Mesodermal cell (in vitro differentiated cells): ENCODE results near the gene VAC14. TPM values are rescaled to one million over a fixed set of nuclear protein-coding genes. Genes with fewer than 3 reads are reported as not detected.
"Not testable (repeated sequence)": the region's sequence is repeated elsewhere in the genome, so short reads cannot be mapped to it uniquely, and the experiment has no call there.

Experiments used
- H3K27ac ChIP-seq: 2 replicates; pipeline ENCODE4 v1.7.0; 2013; ENCODE audit warnings: mild to moderate bottlenecking, low read depth, low read length, moderate library complexity; ENCODE audit not compliant: severe bottlenecking
- H3K36me3 ChIP-seq: 2 replicates; pipeline ENCODE4 v1.7.1; 2013; ENCODE audit warnings: mild to moderate bottlenecking, low read length, moderate library complexity; ENCODE audit not compliant: control insufficient read depth, insufficient read depth
- H3K4me1 ChIP-seq: one replicate; pipeline ENCODE4 v1.7.1; 2013; ENCODE audit warnings: mild to moderate bottlenecking, low read length; ENCODE audit not compliant: insufficient read depth, control insufficient read depth, poor library complexity, severe bottlenecking
- H3K4me3 ChIP-seq: 2 replicates; pipeline ENCODE4 v1.7.0; 2013; ENCODE audit warnings: low read length, control low read depth, mild to moderate bottlenecking; ENCODE audit not compliant: insufficient read depth, poor library complexity, severe bottlenecking; ENCODE audit errors: extremely low read depth
- H3K9me3 ChIP-seq: 2 replicates; pipeline ENCODE4 v1.7.1; 2013; ENCODE audit warnings: mild to moderate bottlenecking, low read length, moderate library complexity; ENCODE audit not compliant: control insufficient read depth
- WGBS, 2 experiments: methylation state at CpG; one replicate each; pipeline ENCODE4 v1.1.5; 2013; ENCODE audit warnings: missing lambda C conversion rate in 2 of 2; ENCODE audit not compliant: insufficient coverage in 2 of 2; 5-methylcytosine and 5-hydroxymethylcytosine counted together
- polyA plus RNA-seq, 2 experiments: library from polyadenylated mRNA; stranded (reverse); fragments of 50-300 nt; gene quantifications; one replicate each; pipeline ENCODE4 v1.2.3, GENCODE V29; 2013

VAC14 gene
- 36.4 TPM for polyA plus RNA-seq (2013, experiment 1 of 2)
- polyA plus RNA-seq (2013, experiment 2 of 2): 33.8 TPM

DNA sequence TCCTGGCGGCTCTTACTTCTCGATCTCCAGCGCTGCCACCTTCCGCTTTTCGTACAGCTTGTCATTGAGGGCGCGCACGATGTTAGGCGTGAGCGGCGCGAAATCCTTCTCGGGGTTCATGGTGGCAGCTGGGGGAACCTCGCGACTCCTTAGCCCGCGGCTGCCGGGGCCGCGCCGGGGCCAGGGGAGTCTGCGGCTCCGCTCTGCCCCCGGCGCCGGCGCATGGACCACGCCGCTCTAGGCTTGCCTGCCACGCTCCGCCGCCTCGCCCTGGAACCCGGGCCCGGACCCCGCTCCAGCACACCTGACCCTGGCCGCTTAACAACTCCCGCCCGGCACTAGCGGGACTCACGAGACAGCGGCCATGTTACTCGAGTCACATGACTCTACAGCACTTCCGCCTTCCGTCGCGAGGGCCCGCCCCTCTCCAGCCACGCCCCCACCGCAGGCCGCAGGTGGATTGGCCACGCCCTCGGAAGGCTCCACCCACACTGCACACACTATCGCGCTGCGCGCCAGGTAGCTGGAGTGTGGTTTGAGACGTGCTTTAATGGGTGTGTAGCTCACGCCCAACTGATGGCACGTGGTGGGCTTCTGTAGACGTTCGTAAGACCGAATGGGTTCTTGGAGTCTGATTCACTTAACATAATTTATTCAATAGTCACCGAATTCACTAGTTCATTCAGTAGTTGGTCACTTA is at the start of gene VAC14:
Gene VAC14 (minus strand): TSS at position 378 of the 700 bp plus-strand sequence. CDS start 258 bp downstream, at position 120.
- peaks cover 20% of the 10 kb centered on the region for H3K36me3 ChIP-seq
- H3K27ac ChIP-seq: peak within 1 kb of the TSS; percentile 6
- H3K9me3 ChIP-seq: peaks cover 5% of the 10 kb centered on the region
- 1 to 2% methylated on average over 49 to 51 of the region's 64 CpGs for WGBS, 2 experiments
- peak within 1 kb of the TSS; percentile 85 for H3K4me3 ChIP-seq
- peaks cover 6% of the 10 kb centered on the region for H3K4me1 ChIP-seq

DNA sequence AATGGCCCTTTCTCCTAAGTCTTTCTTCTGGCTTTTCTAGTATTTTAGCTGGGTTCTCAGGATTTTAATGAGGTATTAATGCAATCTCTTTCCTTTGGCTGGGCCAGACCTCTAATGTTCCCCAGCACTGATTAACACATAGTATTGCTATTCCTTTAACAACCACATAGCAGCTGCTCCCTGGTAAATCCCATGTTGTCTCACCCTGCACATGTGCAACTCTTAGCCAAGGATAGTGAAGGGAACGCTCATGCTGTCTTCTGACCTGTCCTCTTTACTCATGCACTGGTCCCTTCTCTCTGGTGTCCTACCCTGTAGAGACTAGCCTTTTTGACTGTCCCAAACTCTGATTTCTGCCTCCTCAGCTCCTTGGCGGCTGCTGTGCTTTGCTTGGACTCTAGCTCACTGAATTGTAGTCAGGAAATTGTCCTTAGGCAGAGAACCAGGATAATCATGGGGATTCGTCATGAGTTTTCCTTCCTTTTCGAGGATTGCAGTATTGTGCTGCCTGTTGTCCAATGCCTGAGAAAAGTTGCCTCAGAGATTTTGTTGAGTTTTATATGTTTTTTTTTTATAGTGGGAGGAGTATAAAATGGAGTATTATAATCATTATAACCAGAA is 22.6 kb upstream of the VAC14 start:
- not testable (repeated sequence) for H3K4me3 ChIP-seq, H3K27ac ChIP-seq, H3K4me1 ChIP-seq, H3K36me3 ChIP-seq, H3K9me3 ChIP-seq
- WGBS, 2 experiments: no CpG with 5 or more reads among the region's 4 CpGs

DNA sequence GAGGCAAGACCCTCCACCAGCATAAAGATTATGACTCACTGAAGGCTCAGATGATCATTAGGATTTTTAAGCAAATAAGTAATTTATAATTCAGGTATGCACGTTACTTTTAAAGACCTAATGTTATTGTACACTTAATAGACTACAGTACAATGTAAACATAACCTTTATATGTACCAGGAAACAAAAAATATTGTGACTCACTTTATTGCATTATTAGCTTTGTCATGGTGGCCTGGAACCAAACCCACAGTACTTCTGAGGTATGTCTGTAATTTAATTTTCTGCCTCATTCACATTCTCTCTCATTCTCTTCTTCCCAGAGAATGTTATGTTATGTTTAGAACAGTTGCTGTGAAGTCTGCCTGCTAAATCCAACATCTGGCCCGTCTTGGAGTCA is 21.8 kb upstream of the VAC14 start:
- not testable (repeated sequence) for H3K4me3 ChIP-seq, H3K27ac ChIP-seq, H3K9me3 ChIP-seq, H3K4me1 ChIP-seq, H3K36me3 ChIP-seq
- no CpG with 5 or more reads among the region's 2 CpGs for WGBS, 2 experiments

DNA sequence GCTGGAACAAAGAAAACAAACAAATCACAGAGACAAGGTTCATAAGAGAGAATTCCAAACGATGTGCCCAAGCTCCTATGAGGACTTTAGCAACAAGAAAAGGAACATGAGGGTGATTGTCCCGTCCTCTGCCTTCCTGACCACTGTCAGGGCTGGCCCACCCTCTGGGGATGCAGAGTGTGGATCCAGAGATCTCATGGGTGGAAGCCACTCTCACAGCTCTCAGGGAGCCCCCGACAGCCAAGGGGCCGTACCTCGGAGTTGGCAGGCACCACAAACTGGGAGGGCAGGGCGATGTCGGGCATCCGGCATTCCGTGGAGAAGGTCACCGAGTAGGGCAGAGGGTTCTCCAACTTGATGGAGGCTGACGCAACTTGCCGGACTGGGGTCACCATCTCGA is 17.1 kb upstream of the VAC14 start:
- not testable (repeated sequence) for H3K36me3 ChIP-seq, H3K27ac ChIP-seq, H3K4me1 ChIP-seq, H3K9me3 ChIP-seq, H3K4me3 ChIP-seq
- WGBS, 2 experiments: 90% methylated on average over 2 of the region's 13 CpGs; no CpG with 5 or more reads in 1 of the 2 experiments

DNA sequence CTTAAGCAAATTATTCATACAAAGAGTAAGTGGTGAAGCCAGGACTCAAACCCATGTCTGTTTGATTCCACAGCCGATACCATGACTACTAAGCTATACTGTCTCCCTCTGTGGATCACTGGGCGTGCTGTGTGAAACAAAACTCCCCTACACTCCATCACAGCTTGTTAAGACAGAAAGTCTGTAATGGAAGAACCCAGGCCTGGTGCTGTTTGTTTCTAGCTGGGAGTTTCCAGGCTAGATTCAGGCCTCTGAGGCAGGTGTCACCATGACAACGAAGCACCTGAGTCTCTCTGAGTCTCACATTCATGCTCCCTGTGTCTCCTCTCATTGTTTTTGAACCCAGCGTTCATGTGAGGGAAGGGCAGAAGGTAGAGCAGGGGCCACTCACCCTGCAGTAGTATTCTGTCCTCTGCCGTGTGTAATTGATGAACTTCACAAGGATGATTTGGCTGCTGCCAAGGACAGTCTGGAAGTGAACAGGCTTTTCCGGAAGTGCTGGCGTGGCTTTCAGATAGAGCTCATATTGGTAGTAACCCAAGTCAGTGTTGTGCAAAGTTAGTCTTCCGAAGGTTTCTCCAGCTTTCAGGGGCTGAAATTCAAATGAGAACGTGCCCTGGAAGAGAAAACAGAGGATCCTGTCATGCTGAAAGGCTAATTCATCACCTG is 8.6 kb upstream of the VAC14 start:
- Histone ChIP-seq H3K27ac (no peak overlapping the region), H3K4me1 (no peaks in the 10 kb centered on the region), H3K36me3 (no peaks in the 10 kb centered on the region), H3K4me3 (no peak overlapping the region), H3K9me3 (no peaks in the 10 kb centered on the region)
- WGBS, 2 experiments: 67 to 68% methylated on average over 8 of the region's 9 CpGs

DNA sequence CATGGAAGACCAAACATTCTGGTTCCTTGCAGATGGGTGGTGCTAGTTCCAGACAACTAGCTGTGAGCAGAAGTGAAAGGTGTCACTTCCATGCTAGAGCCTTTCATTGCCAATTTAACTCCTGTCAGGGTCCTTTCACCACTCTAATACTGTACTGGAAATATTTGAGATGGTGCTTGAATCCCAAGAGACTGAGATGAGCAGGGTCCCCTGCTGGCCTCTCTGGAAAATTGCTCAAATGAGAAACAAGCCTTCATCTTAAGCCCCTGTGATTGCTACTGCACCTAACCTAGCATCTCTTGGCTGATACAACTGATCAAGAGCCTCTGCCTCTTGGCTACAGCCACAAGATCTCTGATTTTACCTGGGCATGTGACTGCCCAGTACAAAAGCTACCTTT is 7.4 kb upstream of the VAC14 start:
- H3K9me3 ChIP-seq: peaks cover 5% of the 10 kb centered on the region

DNA sequence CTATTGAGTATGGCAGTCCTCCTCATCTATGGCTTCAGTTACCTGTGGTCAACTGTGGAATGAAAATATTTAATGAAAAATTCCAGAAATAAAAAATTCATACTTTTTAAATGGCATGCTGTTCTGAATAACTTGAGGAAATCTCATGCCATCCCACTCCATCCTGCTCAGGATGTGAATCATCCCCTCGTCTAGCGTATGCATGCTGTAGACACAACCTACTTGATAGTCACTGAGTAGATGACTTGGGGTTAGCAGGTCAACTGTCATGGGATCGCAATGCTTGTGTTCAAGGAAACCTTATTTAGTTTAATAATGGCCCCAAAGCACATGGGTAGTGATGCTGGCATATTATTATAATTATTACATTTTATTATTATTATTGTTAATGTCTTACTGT is 4.8 kb upstream of the VAC14 start:
- H3K4me3 ChIP-seq: no peak overlapping the region

More for the DNA sequence above, 7.4 kb upstream of the VAC14 start:
- Histone ChIP-seq H3K27ac (no peak overlapping the region), H3K4me1 (no peaks in the 10 kb centered on the region), H3K36me3 (no peaks in the 10 kb centered on the region), H3K4me3 (no peak overlapping the region)

DNA sequence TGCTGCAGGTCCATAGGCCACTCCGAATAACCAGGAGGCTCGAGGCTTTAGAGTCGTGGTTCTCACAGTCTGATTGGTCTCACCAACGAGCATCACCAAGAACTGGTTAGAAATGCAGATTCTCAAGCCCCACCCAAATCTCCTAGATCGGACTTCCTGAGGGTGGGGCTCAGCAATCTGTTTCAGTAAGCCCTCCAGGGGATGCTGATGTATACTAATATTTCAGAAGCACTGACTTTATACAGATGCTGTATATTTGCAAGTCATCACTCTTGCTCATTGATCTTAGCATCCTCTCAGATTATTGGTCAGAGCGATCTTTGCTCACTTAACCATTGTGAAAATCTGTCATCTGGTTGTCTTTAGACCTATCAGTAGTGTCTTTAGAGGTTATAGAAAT is 4.4 kb upstream of the VAC14 start:
- no peak overlapping the region for H3K27ac ChIP-seq
- WGBS, 2 experiments: 58 to 89% methylated on average over 4 of the region's 6 CpGs

More for the DNA sequence above, 4.8 kb upstream of the VAC14 start:
- Histone ChIP-seq H3K27ac (no peak overlapping the region), H3K36me3 (no peaks in the 10 kb centered on the region), H3K4me1 (no peaks in the 10 kb centered on the region), H3K9me3 (peaks cover 5% of the 10 kb centered on the region)
- 88 to 94% methylated on average over 2 of the region's 3 CpGs for WGBS, 2 experiments

DNA sequence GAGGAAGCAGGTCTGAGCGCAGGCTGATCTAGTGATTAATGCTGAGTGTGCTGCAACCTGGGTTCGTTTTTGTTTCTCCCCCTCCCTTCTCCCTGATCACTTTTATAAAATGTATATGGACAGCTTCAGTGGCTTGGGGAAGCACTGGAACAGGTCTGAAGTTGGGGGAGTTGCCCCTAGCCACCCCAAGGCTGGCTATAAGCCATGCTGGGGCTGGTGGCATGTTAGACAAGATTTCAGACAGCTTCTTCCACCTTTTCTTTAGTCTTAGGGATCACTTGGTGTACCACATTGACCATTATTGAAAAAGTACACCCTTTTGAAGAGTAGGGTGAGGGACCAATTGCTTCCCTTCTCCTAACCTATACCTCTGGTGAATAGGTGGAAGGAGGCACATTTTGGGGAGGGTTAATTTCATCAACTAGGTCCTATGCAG is 3.8 kb upstream of the VAC14 start:
- WGBS, 2 experiments: no CpG with 5 or more reads among the region's 2 CpGs

More for the DNA sequence above, 4.4 kb upstream of the VAC14 start:
- no peak overlapping the region for H3K4me3 ChIP-seq
- no peaks in the 10 kb centered on the region for H3K36me3 ChIP-seq
- H3K4me1 ChIP-seq: no peaks in the 10 kb centered on the region
- peaks cover 5% of the 10 kb centered on the region for H3K9me3 ChIP-seq

DNA sequence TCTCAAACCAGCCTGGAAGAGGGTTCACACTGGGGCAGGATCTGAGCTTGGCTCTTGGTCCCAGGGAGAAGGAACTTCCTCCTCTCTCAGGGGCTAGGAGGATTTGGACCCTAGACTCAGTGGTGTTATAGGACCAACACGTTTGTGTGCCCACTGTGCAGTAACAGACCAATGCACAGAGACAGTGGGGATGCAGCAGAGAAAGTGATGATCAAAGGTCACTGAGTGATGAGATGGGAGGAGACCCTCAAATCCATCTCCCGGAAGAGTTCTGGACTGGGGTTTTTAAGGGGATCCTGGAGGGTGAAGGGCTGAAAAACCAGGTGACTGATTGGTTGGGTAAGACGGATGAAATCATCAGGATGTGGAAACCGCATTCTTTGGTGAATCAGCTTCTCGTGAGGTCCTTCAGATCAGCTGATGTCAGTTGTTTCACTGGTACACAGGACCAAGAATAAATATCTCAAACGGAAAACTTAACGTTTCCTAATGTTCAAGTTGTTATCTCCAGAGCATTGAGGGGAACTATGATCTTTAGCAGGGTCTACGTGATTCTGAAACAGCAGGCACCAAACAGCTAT is 3.3 kb upstream of the VAC14 start:
- Histone ChIP-seq H3K9me3 (peaks cover 5% of the 10 kb centered on the region), H3K27ac (no peak overlapping the region), H3K4me3 (no peak overlapping the region), H3K36me3 (no peaks in the 10 kb centered on the region), H3K4me1 (peaks cover 6% of the 10 kb centered on the region)
- 72 to 85% methylated on average over 6 to 8 of the region's 8 CpGs for whole genome bisulfite sequencing, 2 experiments

More for the DNA sequence above, 3.8 kb upstream of the VAC14 start:
- no peak overlapping the region for H3K4me3 ChIP-seq
- peaks cover 5% of the 10 kb centered on the region for H3K9me3 ChIP-seq
- no peak overlapping the region for H3K27ac ChIP-seq
- H3K4me1 ChIP-seq: peaks cover 3% of the 10 kb centered on the region
- no peaks in the 10 kb centered on the region for H3K36me3 ChIP-seq
